GM12874 (cell line): ENCODE results near the gene ZNRF1.

ENCODE experiments used
- CTCF ChIP-seq: IDR thresholded peaks from 2 replicates; pipeline ENCODE4 v1.5.1; 2011; ENCODE audit warnings: low read depth, mild to moderate bottlenecking, control low read depth, low read length, moderate library complexity; ENCODE audit not compliant: insufficient read depth

ZNRF1 gene

GRCh38 chr16:74998481-74999218 lies at the start of gene ZNRF1:
Gene ZNRF1 (plus strand): TSS chr16:74999024. CDS start chr16:74999672, 648 bp downstream.
- peak; percentile 69 for TF ChIP-seq CTCF

- TF ChIP-seq CTCF, result no peak
Measured at GRCh38 chr16:74949309-74949708, 49.5 kb upstream of the ZNRF1 start.

- TF ChIP-seq CTCF, result no peak
Measured at GRCh38 chr16:74950511-74950910, 48.3 kb upstream of the ZNRF1 start.

GRCh38 chr16:74951206-74951605 lies 47.6 kb upstream of the ZNRF1 start:
- TF ChIP-seq CTCF, result no peak

- no peak for TF ChIP-seq CTCF
Measured at GRCh38 chr16:74951681-74952080, 47.1 kb upstream of the ZNRF1 start.

GRCh38 chr16:74954763-74955162 lies 44.1 kb upstream of the ZNRF1 start:
- TF ChIP-seq CTCF, result no peak

- TF ChIP-seq CTCF, result no peak
Measured at GRCh38 chr16:74973304-74973703, 25.5 kb upstream of the ZNRF1 start.
